NCI-H2107 (cell line): ENCODE results near the gene RBM7.

Source experiments
- DNase-seq: peaks from one replicate; lab custom pipeline; 2025; lab: John Stamatoyannopoulos, UW

The RBM7 gene

DNA sequence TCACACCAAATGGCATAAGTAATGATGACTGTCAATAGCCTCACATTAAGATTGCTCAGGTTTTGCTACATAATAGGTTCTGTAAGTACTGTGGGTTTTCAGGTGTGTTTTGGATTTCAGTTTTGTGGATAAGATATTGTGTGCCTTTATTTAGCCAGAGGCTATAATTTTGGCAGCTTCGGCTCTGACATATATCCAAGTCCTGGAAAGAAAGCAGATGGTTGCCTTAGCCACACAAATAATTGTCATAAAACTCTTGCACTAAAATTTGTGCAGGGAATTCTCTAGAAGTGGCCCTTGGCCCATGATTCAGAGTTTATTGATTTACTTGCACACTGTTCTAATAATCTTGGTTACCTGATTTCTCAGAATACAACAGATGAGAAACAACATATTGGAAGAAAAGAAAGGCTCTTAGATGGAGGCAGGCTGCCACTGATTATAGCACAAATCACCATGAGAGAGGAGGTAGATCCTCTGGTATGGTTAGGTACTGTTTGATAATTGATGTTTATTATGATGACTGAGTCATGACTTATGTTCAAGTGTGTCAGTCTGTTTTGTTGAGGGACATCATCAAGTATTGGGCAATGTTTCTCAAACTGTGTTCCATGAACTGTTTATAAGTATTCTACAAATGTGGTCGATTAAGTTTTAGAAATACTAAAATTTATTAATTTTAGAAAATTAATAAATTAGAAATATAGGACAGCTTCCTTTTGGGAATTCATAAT is 48.5 kb downstream of the RBM7 start:
- no peak for DNase-seq

- no peak for DNase-seq
Measured at GRCh38 chr11:114449845-114450244, 49.4 kb downstream of the RBM7 start.

DNA sequence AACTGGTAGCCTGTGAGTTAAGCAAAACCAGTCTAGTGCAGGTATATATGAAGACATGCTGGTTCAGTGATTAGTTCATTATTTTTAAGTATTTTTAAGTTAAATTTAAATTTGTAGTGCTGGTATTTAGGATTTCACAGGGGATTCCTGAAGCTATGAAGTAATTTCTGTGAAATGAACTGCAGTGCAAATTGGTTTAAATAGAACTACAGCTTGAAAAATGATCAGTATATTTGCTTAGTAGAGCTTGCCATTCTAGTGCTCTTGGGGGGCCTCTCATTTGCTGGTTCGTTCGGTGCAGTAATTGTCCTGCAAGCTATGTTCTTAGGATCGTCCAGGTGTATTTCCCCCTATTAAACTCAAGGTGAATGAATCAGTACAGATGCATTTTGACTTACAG is 51.9 kb downstream of the RBM7 start:
- no peak for DNase-seq
